GM23248 (cell line): ENCODE results near the gene STX8. TPM values are rescaled to one million over a fixed set of nuclear protein-coding genes. Genes with fewer than 3 reads are reported as not detected.

Experiments used
- DNase-seq: peaks from one replicate; pipeline ENCODE4 v3.0.0-alpha.2; 2015
- H2AFZ ChIP-seq: fragments of 200-600 bp; sonication (generic); 2 replicates; pipeline ENCODE4 v1.6.1; 2016; ENCODE audit warnings: antibody characterized with exemption
- H3F3A ChIP-seq: fragments of 200-600 bp; sonication (generic); 2 replicates; pipeline ENCODE4 v1.6.1; 2016; ENCODE audit warnings: mild to moderate bottlenecking, antibody characterized with exemption, mixed run types; ENCODE audit not compliant: insufficient read depth
- H3K27ac ChIP-seq: fragments of 200-600 bp; sonication (generic); 2 replicates; pipeline ENCODE4 v1.5.1; 2016; ENCODE audit warnings: mild to moderate bottlenecking
- H3K27me3 ChIP-seq: fragments of 200-600 bp; sonication (generic); replicated peaks from 2 replicates; pipeline ENCODE4 v1.6.1; 2016; ENCODE audit warnings: mild to moderate bottlenecking; ENCODE audit not compliant: insufficient read depth
- H3K36me3 ChIP-seq: fragments of 200-600 bp; sonication (generic); 2 replicates; pipeline ENCODE4 v1.6.1; 2016; ENCODE audit warnings: low read depth, mild to moderate bottlenecking
- H3K4me1 ChIP-seq: fragments of 200-600 bp; sonication (generic); 2 replicates; pipeline ENCODE4 v1.6.1; 2016; ENCODE audit warnings: mild to moderate bottlenecking; ENCODE audit not compliant: insufficient read depth
- H3K4me2 ChIP-seq: fragments of 200-600 bp; sonication (generic); one replicate; pipeline ENCODE4 v1.6.1; 2016; ENCODE audit warnings: mild to moderate bottlenecking; ENCODE audit not compliant: unreplicated experiment
- H3K4me3 ChIP-seq: fragments of 200-600 bp; sonication (generic); 2 replicates; pipeline ENCODE4 v1.5.1; 2016; ENCODE audit warnings: mild to moderate bottlenecking
- H3K79me2 ChIP-seq: fragments of 200-600 bp; sonication (generic); 2 replicates; pipeline ENCODE4 v1.6.1; 2016; ENCODE audit warnings: mild to moderate bottlenecking; ENCODE audit not compliant: insufficient read depth
- H3K9ac ChIP-seq: fragments of 200-600 bp; sonication (generic); 2 replicates; pipeline ENCODE4 v1.6.1; 2016; ENCODE audit warnings: mild to moderate bottlenecking
- H3K9me2 ChIP-seq: fragments of 200-600 bp; sonication (generic); 2 replicates; pipeline ENCODE4 v1.6.1; 2016; ENCODE audit warnings: mixed run types, mild to moderate bottlenecking, moderate library complexity; ENCODE audit not compliant: insufficient read depth
- H3K9me3 ChIP-seq: fragments of 200-600 bp; sonication (generic); one replicate; pipeline ENCODE4 v1.6.1; 2017; ENCODE audit warnings: low read depth
- H4K20me1 ChIP-seq: fragments of 200-600 bp; sonication (generic); 2 replicates; pipeline ENCODE4 v1.6.0; 2016; ENCODE audit not compliant: insufficient read depth
- EZH2 ChIP-seq: fragments of 200-600 bp; sonication (generic); IDR thresholded peaks from 2 replicates; pipeline ENCODE4 v1.6.1; 2018; ENCODE audit warnings: antibody characterized with exemption, mild to moderate bottlenecking; ENCODE audit not compliant: insufficient read depth, poor library complexity, severe bottlenecking
- EZH2phosphoT487 ChIP-seq: fragments of 200-600 bp; sonication (generic); IDR thresholded peaks from 2 replicates; pipeline ENCODE4 v1.6.1; 2018; ENCODE audit warnings: antibody characterized with exemption, moderate library complexity, mild to moderate bottlenecking, low read depth; ENCODE audit not compliant: insufficient read depth
- WGBS, 2 experiments: methylation state at CpG; one replicate each; pipeline ENCODE4 v1.1.6; 2015 to 2017; ENCODE audit warnings: low lambda C conversion rate in 2 of 2, low coverage in 1 of 2; ENCODE audit errors: missing lambda C conversion rate in 2 of 2; 5-methylcytosine and 5-hydroxymethylcytosine counted together
- in situ Hi-C: fragments of 300-500 bp; cut with MboI; formaldehyde crosslinking; loops from 2 replicates; pipeline ENCODE4 v1.15.0; 2020
- polyA plus RNA-seq: library from polyadenylated mRNA; unstranded; fragments of >200 nt; fragmentation: Nextera tagmentation; extraction: Ambion mirVana; gene quantifications from 2 replicates; pipeline ENCODE4 v1.2.1, GENCODE V29; 2016
- total RNA-seq: library from RNA; depleted of rRNA; stranded (reverse); fragments of >200 nt; shearing (Covaris generic); gene quantifications from 2 replicates; pipeline ENCODE4 v1.2.3, GENCODE V29; 2014

The STX8 gene
- total and polyA plus RNA-seq, 2 experiments from 2014 or later = 40.7 to 84.3 TPM

DNA sequence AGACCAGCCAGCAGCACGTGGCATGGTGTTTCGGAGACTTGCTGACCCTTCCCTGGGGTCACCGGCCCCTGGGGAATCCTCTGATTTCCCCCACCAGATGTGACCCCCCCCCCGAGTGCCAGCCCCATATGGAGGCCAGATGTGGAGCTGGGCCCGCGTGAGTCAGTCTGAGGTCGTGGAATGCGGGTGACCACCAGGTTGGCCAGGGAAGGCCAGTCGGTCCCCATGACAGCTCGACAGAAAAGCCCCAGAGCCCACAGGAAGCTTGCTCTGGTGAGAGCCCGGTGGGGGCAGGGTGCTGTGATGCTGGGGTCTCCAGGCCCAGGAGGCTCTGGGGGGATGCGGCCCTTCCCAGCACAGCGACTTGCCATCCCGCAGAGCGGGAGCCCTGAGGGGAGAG is 345.3 kb downstream of the STX8 start:
- Histone ChIP-seq H3K36me3 (no peaks in the 10 kb centered on the region), H3K27me3 (no peaks in the 10 kb centered on the region), H3K79me2 (no peaks in the 10 kb centered on the region), H3K4me1 (peaks cover 13% of the 10 kb centered on the region), H3K27ac (no peak overlapping the region), H4K20me1 (no peaks in the 10 kb centered on the region), H3K9ac (no peak overlapping the region), H3K4me2 (no peak overlapping the region), H3K4me3 (no peak overlapping the region), H3K9me2 (no peaks in the 10 kb centered on the region), H3K9me3 (no peaks in the 10 kb centered on the region), H2AFZ (no peak overlapping the region), H3F3A (no peaks in the 10 kb centered on the region)
- 37 to 41% methylated on average over 12 to 15 of the region's 15 CpGs for WGBS, 2 experiments
- peak; percentile 66 for DNase-seq
- no peak for TF ChIP-seq EZH2phosphoT487
- in situ Hi-C loops = no loop called here

- H3K27me3 ChIP-seq = no peaks in the 10 kb centered on the region
- no peaks in the 10 kb centered on the region for H4K20me1 ChIP-seq
- H3K27ac ChIP-seq = no peak overlapping the region
- H3K9me2 ChIP-seq = no peaks in the 10 kb centered on the region
- DNase-seq = no peak
- 77 to 78% methylated on average over 9 of the region's 9 CpGs for WGBS, 2 experiments
- no peak overlapping the region for H2AFZ ChIP-seq
- no peaks in the 10 kb centered on the region for H3K79me2 ChIP-seq
- no peak overlapping the region for H3K4me2 ChIP-seq
- peaks cover 13% of the 10 kb centered on the region for H3K4me1 ChIP-seq
- in situ Hi-C loops = no loop called here
- no peaks in the 10 kb centered on the region for H3F3A ChIP-seq
- no peaks in the 10 kb centered on the region for H3K36me3 ChIP-seq
- TF ChIP-seq EZH2phosphoT487 (no peak), EZH2 (no peak)
- no peak overlapping the region for H3K4me3 ChIP-seq
- no peaks in the 10 kb centered on the region for H3K9me3 ChIP-seq
- H3K9ac ChIP-seq = no peak overlapping the region
These were observed 345.8 kb downstream of the STX8 start for GRCh38 chr17:9229826-9230201.

DNA sequence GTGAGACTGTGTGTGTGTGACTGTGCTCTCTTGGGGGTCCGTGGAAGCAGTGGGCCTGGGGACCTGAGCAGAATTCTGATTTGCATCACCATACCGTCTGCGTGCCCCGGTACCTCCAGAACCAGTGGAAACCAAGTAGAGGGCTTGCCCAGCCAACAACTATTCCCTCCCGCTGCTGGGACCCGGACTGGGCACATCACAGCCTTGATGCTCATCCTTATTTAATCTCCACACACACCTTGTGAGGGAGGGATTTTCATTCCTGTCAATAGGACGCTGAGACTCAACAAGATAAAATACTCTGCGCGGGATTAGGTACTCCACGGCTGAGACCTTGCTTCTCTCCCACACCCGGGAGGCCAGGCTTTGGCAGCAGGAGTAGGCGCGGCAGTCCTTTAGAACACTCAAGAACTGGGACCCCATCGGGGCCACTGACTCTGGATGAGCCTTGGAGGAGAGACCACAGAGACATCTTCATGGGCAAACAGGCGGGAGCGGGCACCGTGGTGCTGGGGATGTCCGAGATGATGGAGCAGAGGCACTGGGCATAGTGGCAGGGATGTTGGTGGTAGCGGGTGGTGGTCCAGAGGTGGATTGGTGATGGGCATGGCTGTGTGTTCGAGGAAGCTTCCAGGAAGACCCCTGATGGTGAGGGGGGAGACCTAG is 346.3 kb downstream of the STX8 start:
- Histone ChIP-seq H4K20me1 (no peaks in the 10 kb centered on the region), H3K79me2 (no peaks in the 10 kb centered on the region), H3K4me1 (peaks cover 13% of the 10 kb centered on the region), H3K9ac (peak overlapping the region; percentile 43; the same call in 1 of the 2 replicates), H3K27me3 (no peaks in the 10 kb centered on the region), H3K27ac (peak overlapping the region; percentile 53), H3K4me3 (no peak overlapping the region), H3K4me2 (no peak overlapping the region), H2AFZ (no peak overlapping the region), H3K9me3 (no peaks in the 10 kb centered on the region), H3K36me3 (no peaks in the 10 kb centered on the region), H3F3A (no peaks in the 10 kb centered on the region), H3K9me2 (no peaks in the 10 kb centered on the region)
- no peak for TF ChIP-seq EZH2
- TF ChIP-seq EZH2phosphoT487 = no peak
- in situ Hi-C loops = no loop called here
- DNase-seq = no peak
- 85 to 86% methylated on average over 17 to 20 of the region's 20 CpGs for WGBS, 2 experiments

DNA sequence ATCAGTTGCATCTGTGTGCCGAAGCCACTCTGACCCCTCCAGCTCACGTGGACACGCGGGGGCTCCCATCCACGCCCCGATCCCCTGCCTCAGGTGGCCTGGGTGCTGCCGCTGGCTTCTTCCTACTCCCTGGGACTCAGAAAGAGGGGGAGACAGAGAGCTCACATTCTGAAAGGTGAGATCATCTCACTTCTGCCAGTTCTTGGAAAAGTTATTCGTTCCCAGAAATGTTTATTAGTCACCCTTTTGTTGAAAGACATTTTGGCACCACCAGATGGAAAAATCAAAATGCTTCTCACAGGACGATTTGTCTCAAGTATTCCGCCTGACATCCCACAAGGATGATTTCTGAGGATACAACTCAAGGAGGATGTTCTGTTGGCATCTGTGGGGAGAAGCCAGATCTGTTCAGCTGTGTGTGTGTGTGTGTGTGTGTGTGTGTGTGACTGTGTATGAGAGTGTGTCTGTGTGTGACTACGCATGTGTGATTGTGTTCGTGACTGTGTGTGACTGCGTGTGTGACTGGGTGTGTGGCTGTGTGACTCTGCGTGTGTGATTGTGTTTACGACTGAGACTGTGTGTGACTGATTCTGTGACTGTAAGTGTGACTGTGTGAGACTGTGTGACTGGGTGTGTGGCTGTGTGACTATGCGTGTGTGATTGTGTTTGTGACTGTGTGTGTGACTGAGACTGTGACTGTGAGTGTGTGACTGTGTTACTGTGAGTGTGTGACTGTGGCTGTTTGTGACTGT is 347.0 kb downstream of the STX8 start:
- Histone ChIP-seq H4K20me1 (no peaks in the 10 kb centered on the region), H3K4me1 (peaks cover 13% of the 10 kb centered on the region), H3K27me3 (no peaks in the 10 kb centered on the region), H3K27ac (peak overlapping the region; percentile 53), H3K9me3 (no peaks in the 10 kb centered on the region), H3K9ac (peak overlapping the region; percentile 43), H3K4me3 (peak overlapping the region; percentile 20; the same call in 1 of the 2 replicates), H2AFZ (peak overlapping the region; percentile 19; the same call in 1 of the 2 replicates), H3K4me2 (peak overlapping the region; percentile 30), H3F3A (no peaks in the 10 kb centered on the region), H3K36me3 (no peaks in the 10 kb centered on the region), H3K9me2 (no peaks in the 10 kb centered on the region), H3K79me2 (no peaks in the 10 kb centered on the region)
- in situ Hi-C loops = no loop called here
- WGBS, 2 experiments = 10 to 11% methylated on average over 12 to 16 of the region's 16 CpGs
- TF ChIP-seq EZH2phosphoT487 = no peak
- TF ChIP-seq EZH2 = no peak
- DNase-seq = peak; percentile 93
